H1 (cell line): ENCODE data around the gene TPH2. TPM values are rescaled to one million over a fixed set of nuclear protein-coding genes. Genes with fewer than 3 reads are reported as not detected.

Source experiments
- CTCF ChIA-PET: fragments of 300-600 bp; sonication (Branson Sonifier 250); formaldehyde crosslinking; loops from one replicate; lab custom pipeline; 2021; ENCODE audit not compliant: partially characterized antibody; lab: Charles Lee
- POLR2A ChIA-PET: fragments of 300-600 bp; sonication (Branson Sonifier 250); formaldehyde crosslinking; loops from one replicate; lab custom pipeline; 2021; ENCODE audit warnings: inconsistent platforms; ENCODE audit not compliant: partially characterized antibody; lab: Charles Lee
- DNase-seq, 2 experiments: peaks; one replicate each; pipeline versions ENCODE4 v3.0.0 to v3.0.0-alpha.2; 2010 to 2022; ENCODE audit warnings: low spot score in 2 of 2, low read depth in 1 of 2, mixed read lengths in 1 of 2
- FAIRE-seq: peaks from 2 replicates; lab custom pipeline; 2011; peaks lifted over from hg19 to GRCh38; lab: Jason Lieb, UNC
- H2AFZ ChIP-seq: 2 replicates; pipeline ENCODE4 v1.8.1; 2012; ENCODE audit warnings: low read length, inconsistent platforms
- H2AK5ac ChIP-seq: 2 replicates; pipeline ENCODE4 v1.6.1; 2013; ENCODE audit warnings: low read depth, low read length
- H2BK120ac ChIP-seq: replicated peaks from 2 replicates; pipeline ENCODE3; 2013; ENCODE audit warnings: low read depth, low read length, inconsistent platforms
- H2BK12ac ChIP-seq: 2 replicates; pipeline ENCODE4 v1.6.1; 2013; ENCODE audit warnings: low read depth, low read length
- H2BK15ac ChIP-seq: 2 replicates; pipeline ENCODE4 v1.6.1; 2013; ENCODE audit warnings: low read length
- H2BK20ac ChIP-seq: 2 replicates; pipeline ENCODE4 v1.6.1; 2013; ENCODE audit warnings: low read length
- H2BK5ac ChIP-seq: 2 replicates; pipeline ENCODE4 v1.6.1; 2013; ENCODE audit warnings: low read depth, low read length
- H3K14ac ChIP-seq: 2 replicates; pipeline ENCODE4 v1.6.1; 2013; ENCODE audit warnings: inconsistent platforms; ENCODE audit not compliant: insufficient read length
- H3K18ac ChIP-seq: 2 replicates; pipeline ENCODE4 v1.6.1; 2013; ENCODE audit warnings: low read length; ENCODE audit errors: extremely low read depth
- H3K23ac ChIP-seq: 2 replicates; pipeline ENCODE4 v1.6.1; 2013; ENCODE audit warnings: inconsistent platforms; ENCODE audit not compliant: insufficient read length
- H3K23me2 ChIP-seq: 2 replicates; pipeline ENCODE4 v1.6.1; 2013; ENCODE audit warnings: low read depth, low read length
- H3K27ac ChIP-seq: 2 replicates; pipeline ENCODE4 v1.6.1; 2011; ENCODE audit warnings: low read depth, low read length, inconsistent platforms
- H3K27me3 ChIP-seq, 4 experiments: replicated peaks in 1 of 4; 1 replicate in 1 of 4; 2 replicates in 3 of 4; pipeline versions ENCODE4 v1.6.1 to v1.8.1; 2011 to 2013; ENCODE audit warnings: low read length in 3 of 4, mild to moderate bottlenecking in 3 of 4, inconsistent platforms in 2 of 4, mixed read lengths in 2 of 4, moderate library complexity in 1 of 4; ENCODE audit not compliant: control insufficient read depth in 3 of 4, insufficient read depth in 3 of 4; ENCODE audit errors: extremely low read depth in 1 of 4
- H3K36me3 ChIP-seq, 4 experiments: 2 replicates each; pipeline versions ENCODE4 v1.6.1 to v1.8.1; 2011 to 2013; ENCODE audit warnings: mild to moderate bottlenecking in 4 of 4, low read length in 3 of 4, moderate library complexity in 2 of 4, control low read depth in 1 of 4, inconsistent platforms in 1 of 4; ENCODE audit not compliant: insufficient read depth in 4 of 4, control insufficient read depth in 2 of 4
- H3K4ac ChIP-seq: replicated peaks from 2 replicates; pipeline ENCODE3; 2013; ENCODE audit warnings: low read length, low read depth, mixed read lengths, inconsistent platforms; ENCODE audit not compliant: insufficient read length
- H3K4me1 ChIP-seq, 4 experiments: replicated peaks in 1 of 4; 1 replicate in 1 of 4; 2 replicates in 3 of 4; pipeline versions ENCODE4 v1.6.1 to v1.8.1; 2011 to 2013; ENCODE audit warnings: low read length in 3 of 4, inconsistent platforms in 2 of 4, mixed read lengths in 1 of 4; ENCODE audit not compliant: insufficient read depth in 4 of 4, control insufficient read depth in 3 of 4
- H3K4me2 ChIP-seq, 2 experiments: 2 replicates each; pipeline versions ENCODE4 v1.6.1 to v1.8.1; 2011 to 2013; ENCODE audit warnings: low read depth in 2 of 2, low read length in 2 of 2, control low read depth in 1 of 2, inconsistent platforms in 1 of 2, mild to moderate bottlenecking in 1 of 2; ENCODE audit not compliant: insufficient read depth in 1 of 2
- H3K4me3 ChIP-seq, 4 experiments: fragments of 200-600, 300-600 bp in 1 of 4; sonication (generic), shearing (Covaris generic), sonication (Bioruptor Twin) in 1 of 4; 2 replicates each; pipeline versions ENCODE4 v1.5.1 to v1.8.1; 2011 to 2016; ENCODE audit warnings: low read length in 4 of 4, low read depth in 3 of 4, control low read depth in 2 of 4, inconsistent platforms in 2 of 4, mild to moderate bottlenecking in 2 of 4, mixed read lengths in 1 of 4, moderate library complexity in 1 of 4; ENCODE audit not compliant: insufficient read depth in 2 of 4; ENCODE audit errors: extremely low read depth in 1 of 4
- H3K56ac ChIP-seq: replicated peaks from 2 replicates; pipeline ENCODE3; 2013; ENCODE audit warnings: low read depth, mild to moderate bottlenecking, mixed read lengths, low read length, inconsistent platforms; ENCODE audit not compliant: insufficient read length
- H3K79me1 ChIP-seq: 2 replicates; pipeline ENCODE4 v1.6.1; 2013; ENCODE audit warnings: low read depth, low read length, control low read depth
- H3K79me2 ChIP-seq, 2 experiments: 2 replicates each; pipeline versions ENCODE4 v1.6.1 to v1.8.1; 2012 to 2013; ENCODE audit warnings: low read length in 2 of 2, mild to moderate bottlenecking in 2 of 2, inconsistent platforms in 1 of 2; ENCODE audit not compliant: insufficient read depth in 2 of 2, control insufficient read depth in 1 of 2
- H3K9ac ChIP-seq, 4 experiments: replicated peaks in 1 of 4; 1 replicate in 1 of 4; 2 replicates in 3 of 4; pipeline versions ENCODE4 v1.6.1 to v1.8.1; 2011 to 2013; ENCODE audit warnings: low read depth in 3 of 4, low read length in 3 of 4, control low read depth in 2 of 4, mild to moderate bottlenecking in 2 of 4, moderate library complexity in 2 of 4, inconsistent platforms in 1 of 4; ENCODE audit errors: extremely low read depth in 1 of 4
- H3K9me3 ChIP-seq, 2 experiments: 2 replicates each; pipeline versions ENCODE4 v1.6.1 to v1.8.1; 2012 to 2013; ENCODE audit warnings: mild to moderate bottlenecking in 2 of 2, moderate library complexity in 2 of 2, control low read depth in 1 of 2, inconsistent platforms in 1 of 2, low read depth in 1 of 2, low read length in 1 of 2, mixed read lengths in 1 of 2; ENCODE audit not compliant: insufficient read depth in 2 of 2
- H4K20me1 ChIP-seq, 2 experiments: replicated peaks in 1 of 2; 2 replicates each; pipeline versions ENCODE3 to v1.8.1; 2011 to 2013; ENCODE audit warnings: inconsistent platforms in 2 of 2, low read length in 2 of 2, mild to moderate bottlenecking in 1 of 2; ENCODE audit not compliant: insufficient read depth in 2 of 2, control insufficient read depth in 1 of 2
- H4K5ac ChIP-seq: 2 replicates; pipeline ENCODE4 v1.6.1; 2013; ENCODE audit warnings: low read length, low read depth, mixed read lengths, inconsistent platforms; ENCODE audit not compliant: insufficient read length
- H4K8ac ChIP-seq: 2 replicates; pipeline ENCODE4 v1.8.0; 2013; ENCODE audit warnings: mild to moderate bottlenecking, moderate library complexity, low read length, inconsistent platforms; ENCODE audit not compliant: insufficient read depth; ENCODE audit errors: extremely low read depth
- H4K91ac ChIP-seq: replicated peaks from 2 replicates; pipeline ENCODE3; 2013; ENCODE audit warnings: low read length, mixed read lengths, inconsistent platforms; ENCODE audit not compliant: insufficient read length
- BCL11A ChIP-seq, 2 experiments: IDR thresholded peaks; one replicate each; pipeline ENCODE4 v1.6.1; 2011; ENCODE audit warnings: low read depth in 2 of 2, low read length in 2 of 2, mild to moderate bottlenecking in 2 of 2
- CBX8 ChIP-seq: fragments of 300-800, 300-1000 bp; sonication (generic); IDR thresholded peaks from 2 replicates; pipeline ENCODE4 v1.7.1; 2016; ENCODE audit warnings: low read depth, low read length, borderline replicate concordance
- GTF2F1 ChIP-seq: IDR thresholded peaks from 2 replicates; pipeline ENCODE4 v1.6.1; 2012; ENCODE audit warnings: low read depth, low read length, improper control_type of control experiment, borderline replicate concordance
- HDAC2 ChIP-seq, 2 experiments: fragments of 300-600 bp in 1 of 2; sonication (generic) in 1 of 2; IDR thresholded peaks; 2 replicates each; pipeline ENCODE4 v1.6.1; 2011 to 2012; ENCODE audit warnings: low read depth in 2 of 2, low read length in 2 of 2, mild to moderate bottlenecking in 2 of 2, moderate library complexity in 2 of 2, borderline replicate concordance in 1 of 2, inconsistent platforms in 1 of 2
- JUND ChIP-seq: IDR thresholded peaks from 2 replicates; pipeline ENCODE4 v1.6.1; 2011; ENCODE audit warnings: mild to moderate bottlenecking, improper control_type of control experiment, low read length
- RNF2 ChIP-seq: fragments of 200-900, 300-1000 bp; sonication (generic); IDR thresholded peaks from 2 replicates; pipeline ENCODE4 v1.7.1; 2016; ENCODE audit warnings: borderline replicate concordance, low read depth, mild to moderate bottlenecking, antibody characterized with exemption, low read length; ENCODE audit not compliant: poor library complexity, severe bottlenecking; ENCODE audit errors: missing control alignments
- SP1 ChIP-seq: IDR thresholded peaks from 2 replicates; pipeline ENCODE4 v1.6.1; 2011; ENCODE audit warnings: low read depth, low read length
- TCF12 ChIP-seq: IDR thresholded peaks from 2 replicates; pipeline ENCODE4 v1.6.1; 2011; ENCODE audit warnings: low read depth, mild to moderate bottlenecking, low read length
- WGBS, 2 experiments: shearing (Covaris generic) in 1 of 2; methylation state at CpG; one replicate each; pipeline versions ENCODE4 v1.1.6 to v1.1.7; 2013 to 2015; ENCODE audit warnings: low lambda C conversion rate in 2 of 2, mixed read lengths in 2 of 2, inconsistent platforms in 1 of 2, low coverage in 1 of 2, missing lambda C conversion rate in 1 of 2; ENCODE audit not compliant: insufficient replicate concordance in 2 of 2, insufficient coverage in 1 of 2, insufficient read length in 1 of 2; ENCODE audit errors: extremely low coverage in 1 of 2, missing lambda C conversion rate in 1 of 2; 5-methylcytosine and 5-hydroxymethylcytosine counted together
- polyA plus RNA-seq, 7 experiments: library from polyadenylated mRNA; depleted of rRNA in 3 of 7; stranded (reverse) in 5 of 7; unstranded in 2 of 7; fragments of >200 nt in 5 of 7; fragments of 200-250 nt in 2 of 7; gene quantifications; 1 replicate in 5 of 7; 2 replicates in 1 of 7; 4 replicates in 1 of 7; pipeline versions ENCODE4 v1.2.1 to v1.2.3, GENCODE V29; 2011 to 2013; ENCODE audit warnings: missing spikeins in 2 of 7, mixed read lengths in 2 of 7
- total RNA-seq: library from RNA; stranded (reverse); fragmentation: NEBNext Ultra II Directional; extraction: Animal tissue kit (Norgen Biotek cat#: 25700); gene quantifications from 2 replicates; pipeline ENCODE4 v1.2.1, GENCODE V29; 2021
- TF ChIP-seq, protein P1 (sequence below), 3 experiments: IDR thresholded peaks; 1 replicate in 2 of 3; 2 replicates in 1 of 3; pipeline versions ENCODE4 v1.5.1 to v1.6.1; 2011; ENCODE audit warnings: low read length in 3 of 3, mild to moderate bottlenecking in 3 of 3, inconsistent platforms in 2 of 3, low read depth in 1 of 3, moderate library complexity in 1 of 3; ENCODE audit not compliant: insufficient read depth in 1 of 3; ENCODE audit errors: control extremely low read depth in 1 of 3

TPH2 gene
- total and polyA plus RNA-seq, 2 of the 8 experiments (the other 6 are each of a cell fraction or from before 2014, with no cell fraction given), result 0.57 to 1.1 TPM

DNA sequence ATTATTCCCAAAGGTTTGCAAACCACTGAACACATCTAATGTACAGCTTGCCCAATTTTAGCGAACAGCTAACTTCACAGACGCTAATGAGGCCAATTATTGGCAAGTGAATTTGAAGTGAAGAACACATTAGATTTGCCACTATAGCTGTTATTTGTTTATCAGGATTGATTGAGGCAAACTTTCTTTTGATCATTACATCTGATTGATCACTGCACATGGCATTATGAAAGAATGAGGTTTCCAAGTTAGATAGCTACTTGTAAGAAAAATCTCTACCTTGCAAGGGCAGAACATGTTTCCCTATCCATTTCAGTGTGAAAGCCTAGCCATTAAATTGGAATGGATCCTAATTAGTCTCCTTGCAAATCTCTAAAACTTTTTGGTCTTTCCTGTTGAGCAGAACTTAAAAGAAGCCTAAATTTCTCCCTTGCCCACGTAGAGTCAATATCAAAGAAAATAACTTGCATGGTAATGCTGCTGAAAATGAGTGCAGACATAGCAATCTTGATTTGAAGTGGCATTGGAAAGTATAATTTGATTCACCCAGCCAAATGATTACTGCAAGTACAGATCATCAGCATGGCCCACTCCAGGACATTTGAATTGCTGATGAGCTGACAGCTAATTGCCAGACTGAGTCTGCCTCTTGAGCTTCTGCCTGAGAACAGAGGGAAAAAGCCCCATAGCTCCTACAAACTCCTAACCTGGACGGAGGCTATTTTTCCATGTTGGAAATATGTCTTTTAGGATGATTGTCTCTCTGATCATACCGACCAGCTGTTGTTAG lies 98.6 kb downstream of the TPH2 start:
- Histone ChIP-seq H3K27ac (no peak overlapping the region), H2BK120ac (no peak overlapping the region), H3K23ac (no peak overlapping the region), H4K91ac (no peak overlapping the region), H2AK5ac (no peak overlapping the region), H2BK12ac (no peak overlapping the region), H3K36me3 (no peaks in the 10 kb centered on the region), H3K23me2 (no peaks in the 10 kb centered on the region), H2BK5ac (no peak overlapping the region), H3K79me1 (no peaks in the 10 kb centered on the region), H3K56ac (no peak overlapping the region), H3K18ac (no peak overlapping the region), H3K9me3 (peaks cover 3 to 9% of the 10 kb centered on the region in 2 experiments; a peak in 2 of 4 replicates), H4K5ac (no peak overlapping the region), H3K9ac (peak overlapping the region in 1 of 4 experiments; percentile 34; a peak in 1 of 7 replicates), H4K8ac (no peak overlapping the region), H4K20me1 (no peaks in the 10 kb centered on the region), H3K14ac (no peak overlapping the region), H2AFZ (no peak overlapping the region), H2BK20ac (no peak overlapping the region), H2BK15ac (no peak overlapping the region), H3K79me2 (no peaks in the 10 kb centered on the region), H3K4me3 (no peak overlapping the region), H3K4me1 (peaks cover 0 to 9% (median 0%) of the 10 kb centered on the region in 4 experiments; a peak in 1 of 7 replicates), H3K27me3 (no peaks in the 10 kb centered on the region), H3K4ac (no peak overlapping the region), H3K4me2 (no peak overlapping the region)
- CTCF ChIA-PET, result interaction anchor here (0.6 to 2.5 kb wide), 8 partner anchors 12 to 246 kb away, joined by 3 to 6 read pairs (median 4); no protein-coding TSS in a partner anchor
- FAIRE-seq, result no peak
- 79% methylated on average over 5 of the region's 5 CpGs; no CpG with 5 or more reads in 1 of the 2 experiments for WGBS, 2 experiments
- no peak for DNase-seq
- POLR2A ChIA-PET, result no interaction called here
- no peak for TF ChIP-seq TCF12
- no peak for TF ChIP-seq GTF2F1
- TF ChIP-seq BCL11A (IDR thresholded peaks at IDR 0.05; ENCODE audit: low read depth in 2 of 2, low read length in 2 of 2), result no peak
- TF ChIP-seq, protein P1, sequence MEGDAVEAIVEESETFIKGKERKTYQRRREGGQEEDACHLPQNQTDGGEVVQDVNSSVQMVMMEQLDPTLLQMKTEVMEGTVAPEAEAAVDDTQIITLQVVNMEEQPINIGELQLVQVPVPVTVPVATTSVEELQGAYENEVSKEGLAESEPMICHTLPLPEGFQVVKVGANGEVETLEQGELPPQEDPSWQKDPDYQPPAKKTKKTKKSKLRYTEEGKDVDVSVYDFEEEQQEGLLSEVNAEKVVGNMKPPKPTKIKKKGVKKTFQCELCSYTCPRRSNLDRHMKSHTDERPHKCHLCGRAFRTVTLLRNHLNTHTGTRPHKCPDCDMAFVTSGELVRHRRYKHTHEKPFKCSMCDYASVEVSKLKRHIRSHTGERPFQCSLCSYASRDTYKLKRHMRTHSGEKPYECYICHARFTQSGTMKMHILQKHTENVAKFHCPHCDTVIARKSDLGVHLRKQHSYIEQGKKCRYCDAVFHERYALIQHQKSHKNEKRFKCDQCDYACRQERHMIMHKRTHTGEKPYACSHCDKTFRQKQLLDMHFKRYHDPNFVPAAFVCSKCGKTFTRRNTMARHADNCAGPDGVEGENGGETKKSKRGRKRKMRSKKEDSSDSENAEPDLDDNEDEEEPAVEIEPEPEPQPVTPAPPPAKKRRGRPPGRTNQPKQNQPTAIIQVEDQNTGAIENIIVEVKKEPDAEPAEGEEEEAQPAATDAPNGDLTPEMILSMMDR (IDR thresholded peaks at IDR 0.05; ENCODE audit: control extremely low read depth in 1 of 3, insufficient read depth in 1 of 3, low read depth in 1 of 3, low read length in 3 of 3), result no peak
- TF ChIP-seq SP1, result no peak
- no peak for TF ChIP-seq JUND
- no peak for TF ChIP-seq RNF2
- TF ChIP-seq HDAC2 (IDR thresholded peaks at IDR 0.05; ENCODE audit: borderline replicate concordance in 1 of 2, low read depth in 2 of 2, low read length in 2 of 2), result no peak
- no peak for TF ChIP-seq CBX8
